Measurements from ENCODE around the gene CFAP157.
"Not testable (repeated sequence)": the region's sequence is repeated elsewhere in the genome, so short reads cannot be mapped to it uniquely, and the experiment has no call there.

CFAP157 gene

DNA sequence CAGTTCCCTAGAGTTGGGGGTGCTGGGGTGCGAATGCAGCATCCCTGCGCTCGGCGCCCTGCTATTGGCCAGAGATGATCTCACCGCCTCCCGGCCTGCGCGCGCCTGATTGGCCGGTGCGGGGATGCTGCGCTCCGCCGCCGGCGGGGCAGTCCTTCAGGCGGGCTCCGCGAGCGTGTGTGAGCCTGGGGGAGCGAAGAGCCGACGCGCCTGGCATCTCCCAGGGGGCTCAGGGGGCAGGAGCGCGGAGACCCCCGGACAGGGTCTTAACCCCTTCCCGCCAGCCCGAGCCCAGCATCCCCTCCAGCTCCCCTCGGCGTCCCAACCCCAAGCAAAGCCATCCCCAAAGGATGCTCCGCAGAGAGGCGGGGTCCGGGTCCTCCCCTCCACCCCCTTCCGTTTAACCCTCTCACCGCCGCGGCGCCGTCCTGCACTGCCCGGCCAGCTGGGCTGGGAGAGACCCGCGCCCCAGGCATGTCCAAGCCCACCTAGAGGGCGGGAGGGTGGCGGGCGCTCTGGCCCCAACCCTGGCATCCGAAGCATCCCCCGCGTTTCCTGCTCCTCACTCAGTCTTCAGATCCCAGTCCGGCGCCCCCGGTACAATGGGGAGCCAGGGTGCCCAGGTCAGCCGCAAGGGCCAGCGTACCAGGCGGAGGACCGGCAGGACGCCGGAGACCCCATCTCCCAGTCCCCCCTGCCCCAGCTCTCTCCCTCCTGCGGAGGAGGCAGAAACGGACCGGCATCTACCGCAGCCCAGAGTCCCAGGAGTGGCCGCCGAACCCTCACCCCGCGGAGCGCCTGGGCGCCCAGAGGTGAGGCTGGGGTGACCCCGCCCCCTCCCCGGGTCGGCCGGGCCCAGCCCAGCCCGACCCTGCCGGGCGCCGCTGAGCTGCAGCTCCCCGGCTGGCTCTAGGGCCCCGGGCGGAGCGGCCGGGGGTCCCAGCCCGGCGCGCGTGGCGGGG, 47.6 kb downstream of the CFAP157 start:
- Histone ChIP-seq H4K20me1 (ENCODE audit: low read depth, low read length) (no peaks in the 10 kb centered on the region), H3K9me2 (replicated peaks; ENCODE audit: insufficient read depth, low read length) (no peaks in the 10 kb centered on the region), H3K4me2 (ENCODE audit: low read depth, low read length, poor library complexity, severe bottlenecking) (no peak overlapping the region), H3K27me3 (ENCODE audit: low read length) (no peaks in the 10 kb centered on the region), H2AFZ (ENCODE audit: low read depth, low read length, severe bottlenecking) (no peak overlapping the region), H3K79me2 (ENCODE audit: insufficient read depth, low read length) (no peaks in the 10 kb centered on the region), H3K9me3 (ENCODE audit: insufficient read depth, low read length) (no peaks in the 10 kb centered on the region), H3F3A (ENCODE audit: insufficient read depth) (no peaks in the 10 kb centered on the region), H3K9ac (ENCODE audit: low read length) (no peak overlapping the region), H3K4me3 (ENCODE audit: insufficient read depth, low read length, poor library complexity, severe bottlenecking) (no peak overlapping the region), H3K27ac (ENCODE audit: low read depth, low read length) (no peak overlapping the region), H3K36me3 (ENCODE audit: low read length) (no peaks in the 10 kb centered on the region)
- TF ChIP-seq EZH2phosphoT487 (conservative IDR thresholded peaks at IDR 0.05; ENCODE audit: low read length), result no peak

DNA sequence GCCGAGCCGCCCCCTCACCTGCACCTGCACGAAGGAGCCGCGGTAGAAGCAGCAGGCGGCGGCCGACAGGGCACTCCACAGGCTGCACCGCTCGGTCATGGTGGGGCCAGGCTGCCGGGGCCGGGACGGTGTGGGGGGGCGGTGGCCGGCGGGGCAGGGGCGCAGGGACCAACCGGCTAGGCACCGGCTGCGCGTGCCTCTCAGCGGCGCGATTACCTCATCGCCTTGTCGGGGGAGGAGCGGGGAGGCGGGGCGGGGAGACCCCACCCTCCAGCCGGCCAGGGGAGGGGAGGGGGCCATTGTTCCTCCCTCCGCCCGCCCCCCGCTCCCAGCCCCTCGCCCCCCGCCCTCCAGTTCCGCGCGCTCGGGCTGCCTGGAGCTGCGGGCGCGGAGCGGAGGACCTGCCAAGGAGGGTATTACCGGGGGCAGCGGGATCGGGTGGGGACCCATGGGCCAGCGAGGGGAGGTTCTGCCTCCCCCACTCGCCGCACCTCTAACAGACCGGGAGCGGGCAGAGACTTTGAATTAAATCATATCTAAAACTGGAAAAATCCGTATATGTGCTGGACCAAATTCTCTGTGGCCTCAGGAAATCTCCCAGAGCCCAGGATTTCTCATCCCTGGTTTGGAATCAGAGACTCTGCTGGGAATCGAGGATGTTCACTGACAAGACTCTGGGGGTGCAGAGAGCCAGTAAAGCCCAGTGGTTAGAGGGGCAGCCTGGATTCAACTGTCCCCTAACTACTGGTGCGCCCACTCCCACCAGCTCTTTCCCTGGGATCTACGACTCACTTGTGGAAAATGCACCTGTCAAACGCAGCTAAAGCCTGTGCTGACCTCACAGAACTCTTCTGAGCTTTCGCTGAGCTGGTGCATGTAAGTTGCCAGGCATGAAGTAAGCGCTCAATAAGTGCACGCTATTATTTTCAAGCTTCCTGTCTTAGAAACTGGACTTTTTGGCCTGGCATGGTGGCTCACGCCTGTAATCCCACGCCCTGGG, 48.6 kb downstream of the CFAP157 start:
- H4K20me1 ChIP-seq (ENCODE audit: low read depth, low read length), result no peaks in the 10 kb centered on the region
- H3K4me2 ChIP-seq (ENCODE audit: low read depth, low read length, poor library complexity, severe bottlenecking), result no peak overlapping the region
- H2AFZ ChIP-seq (ENCODE audit: low read depth, low read length, severe bottlenecking), result no peak overlapping the region
- no peaks in the 10 kb centered on the region for H3K36me3 ChIP-seq (ENCODE audit: low read length)
- no peak overlapping the region for H3K9ac ChIP-seq (ENCODE audit: low read length)
- H3K9me3 ChIP-seq (ENCODE audit: insufficient read depth, low read length), result no peaks in the 10 kb centered on the region
- H3K4me3 ChIP-seq (ENCODE audit: insufficient read depth, low read length, poor library complexity, severe bottlenecking), result no peak overlapping the region
- H3K27ac ChIP-seq (ENCODE audit: low read depth, low read length), result no peak overlapping the region
- TF ChIP-seq, protein P1, sequence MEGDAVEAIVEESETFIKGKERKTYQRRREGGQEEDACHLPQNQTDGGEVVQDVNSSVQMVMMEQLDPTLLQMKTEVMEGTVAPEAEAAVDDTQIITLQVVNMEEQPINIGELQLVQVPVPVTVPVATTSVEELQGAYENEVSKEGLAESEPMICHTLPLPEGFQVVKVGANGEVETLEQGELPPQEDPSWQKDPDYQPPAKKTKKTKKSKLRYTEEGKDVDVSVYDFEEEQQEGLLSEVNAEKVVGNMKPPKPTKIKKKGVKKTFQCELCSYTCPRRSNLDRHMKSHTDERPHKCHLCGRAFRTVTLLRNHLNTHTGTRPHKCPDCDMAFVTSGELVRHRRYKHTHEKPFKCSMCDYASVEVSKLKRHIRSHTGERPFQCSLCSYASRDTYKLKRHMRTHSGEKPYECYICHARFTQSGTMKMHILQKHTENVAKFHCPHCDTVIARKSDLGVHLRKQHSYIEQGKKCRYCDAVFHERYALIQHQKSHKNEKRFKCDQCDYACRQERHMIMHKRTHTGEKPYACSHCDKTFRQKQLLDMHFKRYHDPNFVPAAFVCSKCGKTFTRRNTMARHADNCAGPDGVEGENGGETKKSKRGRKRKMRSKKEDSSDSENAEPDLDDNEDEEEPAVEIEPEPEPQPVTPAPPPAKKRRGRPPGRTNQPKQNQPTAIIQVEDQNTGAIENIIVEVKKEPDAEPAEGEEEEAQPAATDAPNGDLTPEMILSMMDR (IDR thresholded peaks at IDR 0.05; ENCODE audit: insufficient read depth, low read length, poor library complexity, severe bottlenecking), result no peak
- no peak for TF ChIP-seq EZH2phosphoT487 (conservative IDR thresholded peaks at IDR 0.05; ENCODE audit: low read length)
- H3K27me3 ChIP-seq (ENCODE audit: low read length), result no peaks in the 10 kb centered on the region
- no peaks in the 10 kb centered on the region for H3K9me2 ChIP-seq (replicated peaks; ENCODE audit: insufficient read depth, low read length)
- no peaks in the 10 kb centered on the region for H3K79me2 ChIP-seq (ENCODE audit: insufficient read depth, low read length)
- no peaks in the 10 kb centered on the region for H3F3A ChIP-seq (ENCODE audit: insufficient read depth)

DNA sequence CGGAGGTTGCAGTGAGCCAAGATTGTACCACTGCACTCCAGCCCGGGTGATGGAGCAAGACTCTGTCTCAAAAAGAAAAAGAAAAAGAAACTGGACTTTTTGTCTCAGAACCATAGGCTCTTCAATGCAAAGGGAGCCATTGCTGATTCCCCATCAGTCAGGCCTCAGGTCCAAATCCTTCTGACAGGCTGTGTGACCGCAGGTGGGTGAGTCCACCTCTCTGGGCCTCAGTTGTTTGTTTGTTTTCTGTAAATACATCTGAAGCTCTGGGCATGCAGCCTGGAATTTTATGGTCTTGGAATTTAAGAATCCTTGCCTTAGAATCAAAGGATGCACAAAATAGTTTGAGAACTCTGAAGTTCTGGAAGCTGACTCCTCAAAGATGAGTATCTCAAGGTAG, 49.4 kb downstream of the CFAP157 start:
- H2AFZ ChIP-seq (ENCODE audit: low read depth, low read length, severe bottlenecking), result no peak overlapping the region
- H3K9me3 ChIP-seq (ENCODE audit: insufficient read depth, low read length), result no peaks in the 10 kb centered on the region
- H3K36me3 ChIP-seq (ENCODE audit: low read length), result no peaks in the 10 kb centered on the region
- H4K20me1 ChIP-seq (ENCODE audit: low read depth, low read length), result no peaks in the 10 kb centered on the region
- TF ChIP-seq EZH2phosphoT487 (conservative IDR thresholded peaks at IDR 0.05; ENCODE audit: low read length), result no peak
- TF ChIP-seq, protein P1 (IDR thresholded peaks at IDR 0.05; ENCODE audit: insufficient read depth, low read length, poor library complexity, severe bottlenecking), result no peak
- no peaks in the 10 kb centered on the region for H3K79me2 ChIP-seq (ENCODE audit: insufficient read depth, low read length)
- no peak overlapping the region for H3K4me3 ChIP-seq (ENCODE audit: insufficient read depth, low read length, poor library complexity, severe bottlenecking)
- no peaks in the 10 kb centered on the region for H3F3A ChIP-seq (ENCODE audit: insufficient read depth)
- no peak overlapping the region for H3K27ac ChIP-seq (ENCODE audit: low read depth, low read length)
- H3K9ac ChIP-seq (ENCODE audit: low read length), result no peak overlapping the region
- no peaks in the 10 kb centered on the region for H3K9me2 ChIP-seq (replicated peaks; ENCODE audit: insufficient read depth, low read length)
- H3K4me2 ChIP-seq (ENCODE audit: low read depth, low read length, poor library complexity, severe bottlenecking), result no peak overlapping the region
- H3K27me3 ChIP-seq (ENCODE audit: low read length), result no peaks in the 10 kb centered on the region

DNA sequence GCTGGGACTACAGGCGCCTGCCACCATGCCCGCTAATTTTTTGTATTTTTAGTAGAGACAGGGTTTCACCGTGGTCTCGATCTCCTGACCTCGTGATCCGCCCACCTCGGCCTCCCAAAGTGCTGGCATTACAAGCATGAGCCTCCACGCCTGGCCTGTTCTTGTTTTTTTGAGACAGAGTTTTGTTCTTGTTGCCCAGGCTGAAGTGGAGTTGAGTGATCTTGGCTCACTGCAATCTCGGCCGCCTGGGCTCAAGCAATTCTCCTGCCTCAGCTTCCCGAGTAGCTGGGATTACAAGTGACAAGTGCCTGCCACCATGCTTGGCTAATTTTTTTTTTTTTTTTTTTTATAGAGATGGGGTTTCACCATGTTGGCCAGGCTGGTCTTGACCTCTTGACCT, 50.0 kb downstream of the CFAP157 start:
- not testable (repeated sequence) for H3K4me3 ChIP-seq (ENCODE audit: insufficient read depth, low read length, poor library complexity, severe bottlenecking); H4K20me1 ChIP-seq (ENCODE audit: low read depth, low read length); H3K79me2 ChIP-seq (ENCODE audit: insufficient read depth, low read length)

More for the DNA sequence above, 50.0 kb downstream of the CFAP157 start:
- H3K9ac ChIP-seq (ENCODE audit: low read length); H3K9me2 ChIP-seq (replicated peaks; ENCODE audit: insufficient read depth, low read length); H3K4me2 ChIP-seq (ENCODE audit: low read depth, low read length, poor library complexity, severe bottlenecking); H3K36me3 ChIP-seq (ENCODE audit: low read length); H2AFZ ChIP-seq (ENCODE audit: low read depth, low read length, severe bottlenecking); H3K27ac ChIP-seq (ENCODE audit: low read depth, low read length); H3K27me3 ChIP-seq (ENCODE audit: low read length); H3K9me3 ChIP-seq (ENCODE audit: insufficient read depth, low read length); H3F3A ChIP-seq (ENCODE audit: insufficient read depth): not testable (repeated sequence)

Data from SU-DHL-6 (cell line).